ENCODE data around the gene TRPT1. TPM values are rescaled to one million over a fixed set of nuclear protein-coding genes. Genes with fewer than 3 reads are reported as not detected.

Gene TRPT1
- polyA plus RNA-seq, 1 donor: 38.3 TPM

DNA sequence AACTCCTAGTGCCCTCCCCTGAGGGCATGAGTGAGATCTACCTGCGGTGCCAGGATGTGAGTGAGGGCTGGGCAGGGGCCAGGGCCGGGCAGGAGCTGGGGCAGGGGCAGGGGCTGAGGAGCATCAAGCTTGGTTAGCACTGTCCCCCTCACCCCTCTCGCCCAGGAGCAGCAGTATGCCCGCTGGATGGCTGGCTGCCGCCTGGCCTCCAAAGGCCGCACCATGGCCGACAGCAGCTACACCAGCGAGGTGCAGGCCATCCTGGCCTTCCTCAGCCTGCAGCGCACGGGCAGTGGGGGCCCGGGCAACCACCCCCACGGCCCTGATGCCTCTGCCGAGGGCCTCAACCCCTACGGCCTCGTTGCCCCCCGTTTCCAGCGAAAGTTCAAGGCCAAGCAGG, 5.7 kb downstream of the TRPT1 start:
- peaks cover 5% of the 10 kb centered on the region for H3K4me1 ChIP-seq (ENCODE audit: control insufficient read depth, insufficient read depth, low read length)
- no peak overlapping the region for H3K27ac ChIP-seq (ENCODE audit: low read length)
- no peaks in the 10 kb centered on the region for H3K27me3 ChIP-seq (ENCODE audit: control insufficient read depth, insufficient read depth, low read length)
- WGBS (ENCODE audit: insufficient coverage, low lambda C conversion rate): no CpG with 5 or more reads among the region's 17 CpGs
- H3K9me3 ChIP-seq (ENCODE audit: control insufficient read depth, low read depth, low read length): no peaks in the 10 kb centered on the region
- DNase-seq: no peak
- H3K36me3 ChIP-seq (ENCODE audit: control insufficient read depth, insufficient read depth, low read length): peaks cover 29% of the 10 kb centered on the region
- H3K4me3 ChIP-seq (ENCODE audit: low read length): no peak overlapping the region

DNA sequence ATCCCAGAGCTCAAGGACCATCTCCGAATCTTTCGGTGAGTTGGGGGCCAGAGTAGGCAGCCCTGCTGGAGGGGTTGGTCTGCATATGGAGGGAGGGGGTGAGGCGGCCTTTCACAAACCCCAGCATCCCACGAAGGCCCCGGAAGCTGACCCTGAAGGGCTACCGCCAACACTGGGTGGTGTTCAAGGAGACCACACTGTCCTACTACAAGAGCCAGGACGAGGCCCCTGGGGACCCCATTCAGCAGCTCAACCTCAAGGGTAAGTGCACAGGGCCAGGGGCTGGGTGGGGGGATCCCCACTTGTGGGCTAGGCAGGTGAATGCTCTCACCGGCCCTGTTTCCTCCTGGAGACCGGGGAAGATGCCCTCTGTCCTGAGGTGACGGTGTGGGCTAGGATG, 6.2 kb downstream of the TRPT1 start:
- no peak for DNase-seq
- Histone ChIP-seq H3K4me3 (ENCODE audit: low read length) (no peak overlapping the region), H3K9me3 (ENCODE audit: control insufficient read depth, low read depth, low read length) (no peaks in the 10 kb centered on the region), H3K27ac (ENCODE audit: low read length) (no peak overlapping the region), H3K36me3 (ENCODE audit: control insufficient read depth, insufficient read depth, low read length) (peaks cover 29% of the 10 kb centered on the region), H3K27me3 (ENCODE audit: control insufficient read depth, insufficient read depth, low read length) (no peaks in the 10 kb centered on the region), H3K4me1 (ENCODE audit: control insufficient read depth, insufficient read depth, low read length) (no peaks in the 10 kb centered on the region)
- WGBS (ENCODE audit: insufficient coverage, low lambda C conversion rate): no CpG with 5 or more reads among the region's 10 CpGs

GRCh38 chr11:64219354-64219684, 6.7 kb downstream of the TRPT1 start:
- WGBS (ENCODE audit: insufficient coverage, low lambda C conversion rate): no CpG with 5 or more reads among the region's 7 CpGs
- no peaks in the 10 kb centered on the region for H3K9me3 ChIP-seq (ENCODE audit: control insufficient read depth, low read depth, low read length)
- DNase-seq: no peak
- H3K4me3 ChIP-seq (ENCODE audit: low read length): no peak overlapping the region
- H3K27ac ChIP-seq (ENCODE audit: low read length): no peak overlapping the region
- H3K27me3 ChIP-seq (ENCODE audit: control insufficient read depth, insufficient read depth, low read length): no peaks in the 10 kb centered on the region
- H3K4me1 ChIP-seq (ENCODE audit: control insufficient read depth, insufficient read depth, low read length): no peaks in the 10 kb centered on the region
- peaks cover 27% of the 10 kb centered on the region for H3K36me3 ChIP-seq (ENCODE audit: control insufficient read depth, insufficient read depth, low read length)

DNA sequence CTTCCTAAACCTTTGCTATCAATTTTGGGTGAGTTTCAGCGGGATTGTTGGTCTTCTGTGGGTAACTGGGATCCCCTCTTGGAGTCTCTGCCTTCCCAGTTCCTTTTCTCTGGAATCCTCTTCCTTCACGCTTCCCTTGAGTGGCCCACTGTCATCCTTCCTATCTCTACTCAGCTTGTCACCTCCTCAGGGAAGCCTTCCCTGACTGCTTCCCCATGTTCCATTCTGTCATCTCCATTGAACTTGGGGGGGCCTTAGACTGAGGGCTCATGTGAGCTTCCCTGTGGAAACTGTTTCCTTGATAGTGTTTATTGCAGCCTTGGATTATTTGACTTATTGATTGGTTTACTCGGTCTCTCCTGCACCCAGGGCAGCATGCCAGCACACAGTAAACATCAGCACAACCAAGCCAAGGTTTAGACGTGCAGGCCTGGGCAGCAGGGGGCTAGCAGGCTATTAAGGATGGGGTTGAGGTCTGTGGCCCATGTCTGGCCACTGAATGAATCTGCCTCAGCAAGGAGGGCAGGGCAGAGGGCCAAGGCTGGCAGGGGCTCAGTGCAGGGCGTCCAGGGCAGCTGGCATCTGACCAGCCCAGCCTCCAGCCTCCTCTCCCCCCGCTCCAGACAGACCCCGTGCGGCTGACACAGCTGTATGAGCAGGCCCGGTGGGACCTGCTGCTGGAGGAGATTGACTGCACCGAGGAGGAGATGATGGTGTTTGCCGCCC, 7.2 kb downstream of the TRPT1 start:
- Histone ChIP-seq H3K27me3 (ENCODE audit: control insufficient read depth, insufficient read depth, low read length) (no peaks in the 10 kb centered on the region), H3K9me3 (ENCODE audit: control insufficient read depth, low read depth, low read length) (no peaks in the 10 kb centered on the region), H3K27ac (ENCODE audit: low read length) (no peak overlapping the region), H3K4me1 (ENCODE audit: control insufficient read depth, insufficient read depth, low read length) (no peaks in the 10 kb centered on the region), H3K4me3 (ENCODE audit: low read length) (no peak overlapping the region), H3K36me3 (ENCODE audit: control insufficient read depth, insufficient read depth, low read length) (peaks cover 23% of the 10 kb centered on the region)
- peak in 1 of 2 donors; percentile 4 for DNase-seq
- no CpG with 5 or more reads among the region's 11 CpGs for WGBS (ENCODE audit: insufficient coverage, low lambda C conversion rate)

- DNase-seq: no peak
- H3K27ac ChIP-seq (ENCODE audit: low read length): no peak overlapping the region
- no peaks in the 10 kb centered on the region for H3K27me3 ChIP-seq (ENCODE audit: control insufficient read depth, insufficient read depth, low read length)
- peaks cover 20% of the 10 kb centered on the region for H3K36me3 ChIP-seq (ENCODE audit: control insufficient read depth, insufficient read depth, low read length)
- WGBS (ENCODE audit: insufficient coverage, low lambda C conversion rate): no CpG with 5 or more reads among the region's 6 CpGs
- H3K4me1 ChIP-seq (ENCODE audit: control insufficient read depth, insufficient read depth, low read length): no peaks in the 10 kb centered on the region
- H3K4me3 ChIP-seq (ENCODE audit: low read length): no peak overlapping the region
- no peaks in the 10 kb centered on the region for H3K9me3 ChIP-seq (ENCODE audit: control insufficient read depth, low read depth, low read length)
Observed at GRCh38 chr11:64216879-64217278, 9.1 kb downstream of the TRPT1 start.

DNA sequence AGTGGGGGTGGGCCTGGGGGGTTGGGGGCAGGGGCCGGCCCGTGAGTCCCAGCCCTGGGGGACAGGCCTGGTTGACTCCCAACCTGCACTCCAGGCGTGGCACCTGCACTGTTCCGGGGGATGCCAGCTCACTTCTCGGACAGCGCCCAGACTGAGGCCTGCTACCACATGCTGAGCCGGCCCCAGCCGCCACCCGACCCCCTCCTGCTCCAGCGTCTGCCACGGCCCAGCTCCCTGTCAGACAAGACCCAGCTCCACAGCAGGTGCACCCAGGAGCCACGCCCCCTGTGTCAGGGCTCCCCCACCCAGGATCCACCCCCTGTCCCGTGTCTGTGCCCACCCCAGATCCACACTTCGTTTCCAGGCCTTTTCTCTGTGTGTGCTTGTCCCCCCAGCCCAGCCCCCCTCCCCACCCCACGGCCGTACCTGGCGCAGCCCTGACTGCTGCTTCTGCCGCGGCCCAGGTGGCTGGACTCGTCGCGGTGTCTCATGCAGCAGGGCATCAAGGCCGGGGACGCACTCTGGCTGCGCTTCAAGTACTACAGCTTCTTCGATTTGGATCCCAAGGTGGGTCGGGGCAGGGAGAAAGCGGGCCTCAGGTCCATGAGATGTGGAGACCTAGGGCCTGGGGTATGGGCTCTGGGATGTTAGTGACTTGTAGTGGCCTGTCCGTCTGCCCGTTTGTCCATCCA, 14.7 kb downstream of the TRPT1 start:
- Histone ChIP-seq H3K4me1 (ENCODE audit: control insufficient read depth, insufficient read depth, low read length) (peaks cover 16% of the 10 kb centered on the region), H3K27ac (ENCODE audit: low read length) (no peak overlapping the region)
- DNase-seq: no peak

DNA sequence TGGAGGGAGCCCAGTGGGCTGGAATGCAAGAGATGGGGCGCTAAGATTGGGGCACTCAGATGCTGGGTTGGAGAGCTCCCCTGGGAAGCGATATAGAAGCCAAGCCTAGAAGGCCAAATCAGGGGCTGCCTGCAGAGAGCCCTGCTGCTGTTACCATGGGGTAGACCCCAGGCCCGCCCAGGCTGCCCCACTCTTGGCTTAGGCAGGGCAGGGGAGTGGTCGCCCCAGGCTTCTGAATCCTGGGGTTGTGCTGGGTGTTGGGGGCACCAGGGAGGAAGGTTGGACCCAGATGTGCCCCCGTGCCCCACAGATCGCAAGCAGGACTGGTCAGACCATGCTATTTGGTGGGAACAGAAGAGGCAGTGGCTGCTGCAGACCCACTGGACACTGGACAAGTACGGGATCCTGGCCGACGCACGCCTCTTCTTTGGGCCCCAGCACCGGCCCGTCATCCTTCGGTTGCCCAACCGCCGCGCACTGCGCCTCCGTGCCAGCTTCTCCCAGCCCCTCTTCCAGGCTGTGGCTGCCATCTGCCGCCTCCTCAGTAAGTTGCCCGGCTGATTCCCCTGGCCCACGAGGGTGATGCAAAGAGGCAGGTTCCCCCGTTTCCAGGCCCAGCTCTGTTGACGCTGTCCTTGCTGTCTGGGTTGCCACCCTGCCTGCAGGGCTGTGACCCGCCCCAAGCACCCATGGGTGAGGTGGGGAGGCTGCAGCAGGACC, 15.5 kb downstream of the TRPT1 start:
- H3K9me3 ChIP-seq (ENCODE audit: control insufficient read depth, low read depth, low read length): no peaks in the 10 kb centered on the region
- no peak for DNase-seq
- peaks cover 24% of the 10 kb centered on the region for H3K4me1 ChIP-seq (ENCODE audit: control insufficient read depth, insufficient read depth, low read length)
- no peaks in the 10 kb centered on the region for H3K27me3 ChIP-seq (ENCODE audit: control insufficient read depth, insufficient read depth, low read length)
- WGBS (ENCODE audit: insufficient coverage, low lambda C conversion rate): 90% methylated on average over 2 of the region's 24 CpGs
- H3K4me3 ChIP-seq (ENCODE audit: low read length): no peak overlapping the region
- peaks cover 19% of the 10 kb centered on the region for H3K36me3 ChIP-seq (ENCODE audit: control insufficient read depth, insufficient read depth, low read length)
- H3K27ac ChIP-seq (ENCODE audit: low read length): no peak overlapping the region

More for the DNA sequence above, 14.7 kb downstream of the TRPT1 start:
- Histone ChIP-seq H3K4me3 (ENCODE audit: low read length) (no peak overlapping the region), H3K9me3 (ENCODE audit: control insufficient read depth, low read depth, low read length) (no peaks in the 10 kb centered on the region), H3K27me3 (ENCODE audit: control insufficient read depth, insufficient read depth, low read length) (no peaks in the 10 kb centered on the region), H3K36me3 (ENCODE audit: control insufficient read depth, insufficient read depth, low read length) (peaks cover 15% of the 10 kb centered on the region)
- WGBS (ENCODE audit: insufficient coverage, low lambda C conversion rate): no CpG with 5 or more reads among the region's 30 CpGs

- DNase-seq: no peak
- Histone ChIP-seq H3K27ac (ENCODE audit: low read length) (no peak overlapping the region), H3K4me1 (ENCODE audit: control insufficient read depth, insufficient read depth, low read length) (peaks cover 25% of the 10 kb centered on the region), H3K9me3 (ENCODE audit: control insufficient read depth, low read depth, low read length) (no peaks in the 10 kb centered on the region), H3K4me3 (ENCODE audit: low read length) (no peak overlapping the region), H3K27me3 (ENCODE audit: control insufficient read depth, insufficient read depth, low read length) (no peaks in the 10 kb centered on the region), H3K36me3 (ENCODE audit: control insufficient read depth, insufficient read depth, low read length) (peaks cover 25% of the 10 kb centered on the region)
- WGBS (ENCODE audit: insufficient coverage, low lambda C conversion rate): no CpG with 5 or more reads among the region's 8 CpGs
Observed at GRCh38 chr11:64209563-64209843, 16.5 kb downstream of the TRPT1 start.

- H3K9me3 ChIP-seq (ENCODE audit: control insufficient read depth, low read depth, low read length): no peaks in the 10 kb centered on the region
- DNase-seq: no peak
- H3K27me3 ChIP-seq (ENCODE audit: control insufficient read depth, insufficient read depth, low read length): no peaks in the 10 kb centered on the region
- H3K36me3 ChIP-seq (ENCODE audit: control insufficient read depth, insufficient read depth, low read length): peaks cover 29% of the 10 kb centered on the region
- peaks cover 25% of the 10 kb centered on the region for H3K4me1 ChIP-seq (ENCODE audit: control insufficient read depth, insufficient read depth, low read length)
- no CpG with 5 or more reads among the region's 18 CpGs for WGBS (ENCODE audit: insufficient coverage, low lambda C conversion rate)
- H3K4me3 ChIP-seq (ENCODE audit: low read length): no peak overlapping the region
- H3K27ac ChIP-seq (ENCODE audit: low read length): no peak overlapping the region
Observed at GRCh38 chr11:64208796-64209562, 17.0 kb downstream of the TRPT1 start.

GRCh38 chr11:64208086-64208795, 17.7 kb downstream of the TRPT1 start:
- DNase-seq: no peak
- WGBS (ENCODE audit: insufficient coverage, low lambda C conversion rate): no CpG with 5 or more reads among the region's 23 CpGs
- Histone ChIP-seq H3K36me3 (ENCODE audit: control insufficient read depth, insufficient read depth, low read length) (peaks cover 36% of the 10 kb centered on the region), H3K4me3 (ENCODE audit: low read length) (no peak overlapping the region), H3K9me3 (ENCODE audit: control insufficient read depth, low read depth, low read length) (no peaks in the 10 kb centered on the region), H3K27ac (ENCODE audit: low read length) (peak overlapping the region; percentile 15), H3K4me1 (ENCODE audit: control insufficient read depth, insufficient read depth, low read length) (peaks cover 25% of the 10 kb centered on the region), H3K27me3 (ENCODE audit: control insufficient read depth, insufficient read depth, low read length) (no peaks in the 10 kb centered on the region)
